ENCODE results near the gene TCF3.
A peak's percentile ranks its signal among the peaks of the same experiment; 100 is the strongest.
"Not testable (repeated sequence)": the region's sequence is repeated elsewhere in the genome, so short reads cannot be mapped to it uniquely, and the experiment has no call there.

TCF3 gene

DNA sequence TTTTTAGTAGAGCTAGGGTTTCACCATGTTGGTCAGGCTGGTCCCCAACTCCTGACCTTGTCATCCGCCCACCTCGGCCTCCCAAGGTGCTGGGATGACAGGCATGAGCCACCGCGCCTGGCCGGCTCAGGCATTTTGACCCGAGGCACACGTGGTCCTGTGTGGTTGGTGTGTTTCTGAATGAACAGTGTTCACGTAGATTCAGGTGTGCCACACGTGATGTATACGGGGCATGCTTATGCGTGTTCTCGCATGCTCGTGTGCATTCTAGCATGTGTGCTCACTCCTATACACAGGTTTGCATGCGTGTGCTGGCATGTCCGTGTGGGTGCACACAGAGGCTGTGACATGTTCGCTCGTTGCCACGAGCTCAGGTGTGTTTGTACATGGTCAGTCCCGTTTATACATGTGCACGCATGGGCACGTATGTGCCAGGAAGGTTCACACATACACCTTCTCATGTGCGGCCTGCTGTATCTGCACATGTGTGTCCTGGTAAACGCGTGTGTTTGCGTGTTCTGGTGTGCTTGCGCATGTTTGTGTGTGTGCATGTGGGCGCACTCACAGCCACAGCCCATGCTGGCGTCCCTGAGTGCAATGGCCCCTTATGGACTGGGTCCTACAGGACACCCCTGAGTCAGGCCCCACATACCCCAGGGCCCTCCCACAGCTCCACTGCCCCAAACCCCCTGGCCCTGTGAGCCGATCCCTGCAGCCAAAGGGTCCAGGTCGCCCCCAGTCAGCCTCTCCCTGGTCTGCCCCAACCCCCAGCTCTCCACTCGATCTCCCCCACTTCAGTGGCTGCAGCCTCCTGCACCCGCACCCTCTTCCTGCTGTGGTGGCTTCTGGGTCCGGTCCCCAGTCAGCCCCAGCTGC lies 20.6 kb upstream of the TCF3 start:
- no peak for DNase-seq (ENCODE audit: low spot score)

GRCh38 chr19:1672038-1672768 lies 19.8 kb upstream of the TCF3 start:
- peak; percentile 77 for DNase-seq (ENCODE audit: low spot score)

DNA sequence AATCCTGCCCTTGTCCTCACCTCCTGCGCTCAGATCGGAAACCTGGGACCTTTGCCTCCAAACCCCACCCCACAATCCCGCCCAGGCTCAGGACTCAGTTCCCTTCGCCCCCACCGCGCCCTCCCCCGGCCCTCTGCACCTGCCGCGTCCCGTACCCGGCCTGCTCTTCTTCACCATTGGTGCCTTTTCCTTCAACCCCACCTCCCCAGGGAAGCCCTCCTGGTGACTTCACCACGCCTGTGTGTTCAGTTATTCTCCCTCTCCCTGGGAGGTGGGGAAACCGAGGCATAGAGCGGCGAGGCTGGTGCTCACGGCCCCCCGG lies 19.3 kb upstream of the TCF3 start:
- DNase-seq (ENCODE audit: low spot score), result no peak

- DNase-seq (ENCODE audit: low spot score), result not testable (repeated sequence)
These were observed 18.3 kb upstream of the TCF3 start for GRCh38 chr19:1670747-1671146.

DNA sequence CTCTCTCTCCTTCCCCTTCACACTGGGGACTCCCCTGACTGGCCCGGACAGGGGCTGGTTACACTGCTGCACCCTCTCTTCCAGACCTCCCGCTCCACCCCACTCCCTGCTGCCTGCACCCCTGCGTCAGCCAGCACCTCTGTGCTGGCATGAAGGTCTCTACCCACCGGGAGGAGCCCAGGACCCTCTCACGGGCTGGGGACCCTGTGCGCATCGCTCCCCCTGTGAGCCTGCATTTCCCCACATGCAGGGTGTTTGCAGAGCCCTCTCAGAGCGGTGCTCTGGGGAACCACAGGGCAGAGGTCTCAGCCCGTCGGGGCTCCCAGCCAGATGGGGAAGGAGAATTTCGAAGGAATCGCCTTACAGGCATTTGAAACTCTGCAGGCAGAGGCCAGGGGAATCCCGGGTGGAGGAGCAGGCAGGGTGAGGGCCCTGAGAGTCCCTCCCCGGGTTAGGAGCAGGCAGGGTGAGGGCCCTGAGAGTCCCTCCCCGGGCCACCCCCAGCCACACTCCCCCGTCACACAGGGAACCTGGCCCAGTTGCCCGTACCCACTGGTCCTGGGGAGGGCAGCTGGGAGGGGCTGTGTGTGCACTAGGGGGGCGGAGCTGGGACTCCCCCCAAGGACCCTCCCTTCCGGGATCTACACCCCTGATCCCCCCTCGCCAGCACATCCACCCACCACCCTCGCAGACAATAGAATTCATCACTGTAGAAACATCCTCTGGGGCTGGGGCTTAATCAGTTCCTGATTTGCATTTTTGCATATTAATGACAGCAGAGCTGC lies 16.3 kb upstream of the TCF3 start:
- no peak for DNase-seq (ENCODE audit: low spot score)

- DNase-seq (ENCODE audit: low spot score), result no peak
These were observed 15.7 kb upstream of the TCF3 start for GRCh38 chr19:1668048-1668485.

GRCh38 chr19:1665565-1666047 lies 13.2 kb upstream of the TCF3 start:
- no peak for DNase-seq (ENCODE audit: low spot score)

GRCh38 chr19:1663852-1664251 lies 11.4 kb upstream of the TCF3 start:
- no peak for DNase-seq (ENCODE audit: low spot score)

GRCh38 chr19:1663227-1663626 lies 10.8 kb upstream of the TCF3 start:
- DNase-seq (ENCODE audit: low spot score), result not testable (repeated sequence)

DNA sequence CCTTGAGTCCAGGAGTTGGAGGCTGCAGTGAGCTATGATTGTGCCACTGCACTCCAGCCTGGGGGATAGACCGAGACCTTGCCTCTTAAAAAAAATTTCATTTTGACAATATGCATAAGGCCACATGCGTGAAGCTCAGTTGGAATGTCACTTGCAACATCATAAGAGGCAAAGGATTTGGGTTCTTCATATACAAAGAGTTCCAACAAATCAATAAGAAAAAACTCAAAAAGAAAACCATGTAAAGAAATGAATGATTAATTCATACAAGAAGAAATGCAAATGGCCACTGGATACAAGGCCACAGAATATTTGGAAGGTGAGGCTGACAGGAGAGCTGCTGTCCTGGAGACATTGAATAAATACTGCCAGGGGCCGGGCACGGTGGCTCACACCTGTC lies 9.6 kb upstream of the TCF3 start:
- DNase-seq (ENCODE audit: low spot score), result no peak

GRCh38 chr19:1659084-1659427 lies 6.6 kb upstream of the TCF3 start:
- no peak for DNase-seq (ENCODE audit: low spot score)

DNA sequence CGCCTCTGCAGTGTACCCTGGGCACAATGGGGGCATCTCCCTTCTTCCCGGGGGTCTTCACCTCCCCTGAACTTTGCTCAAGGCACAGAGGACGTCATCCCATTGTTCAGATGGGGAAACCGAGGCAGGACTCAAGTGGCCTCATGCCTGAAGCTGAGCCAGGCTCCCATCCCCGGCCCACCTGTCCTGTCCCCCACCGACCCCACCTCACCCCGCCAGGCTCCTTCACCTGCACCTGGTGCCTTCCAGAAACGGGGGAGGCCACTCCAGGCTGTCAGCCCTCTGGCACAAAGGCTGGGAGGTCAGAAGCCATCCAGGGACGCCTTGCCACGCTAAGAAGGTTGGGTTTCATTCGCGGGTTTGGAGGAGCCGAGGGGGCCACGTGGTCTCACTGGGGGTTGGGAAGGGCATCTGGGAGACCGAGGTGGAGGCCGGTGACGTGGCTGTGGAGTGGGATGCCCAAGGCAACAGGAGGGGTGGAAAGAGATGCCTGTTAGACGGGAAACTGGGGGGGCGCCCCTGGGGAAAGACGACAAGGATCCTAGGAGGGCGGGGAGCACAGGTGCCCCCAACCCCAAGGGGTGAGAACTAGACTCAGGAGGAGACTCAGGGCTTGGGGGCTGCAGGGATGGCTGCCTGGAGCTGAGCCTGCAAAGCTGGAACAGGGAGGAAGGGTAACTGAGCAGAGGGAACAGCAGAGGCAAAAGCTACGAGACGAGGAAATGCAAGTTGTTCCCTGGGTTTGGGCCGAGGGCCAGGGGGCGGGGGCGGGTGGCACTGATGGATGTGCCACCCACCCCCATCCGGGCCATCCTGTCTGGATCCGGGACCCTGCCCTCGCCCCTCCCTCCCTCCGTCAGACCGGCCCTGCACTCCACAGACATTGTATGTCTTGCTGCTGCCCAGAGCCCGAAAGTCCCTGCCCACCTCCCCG lies 6.0 kb upstream of the TCF3 start:
- no peak for DNase-seq (ENCODE audit: low spot score)

- no peak for DNase-seq (ENCODE audit: low spot score)
These were observed 5.3 kb upstream of the TCF3 start for GRCh38 chr19:1657746-1658145.

- no peak for DNase-seq (ENCODE audit: low spot score)
These were observed 4.6 kb upstream of the TCF3 start for GRCh38 chr19:1656988-1657536.

DNA sequence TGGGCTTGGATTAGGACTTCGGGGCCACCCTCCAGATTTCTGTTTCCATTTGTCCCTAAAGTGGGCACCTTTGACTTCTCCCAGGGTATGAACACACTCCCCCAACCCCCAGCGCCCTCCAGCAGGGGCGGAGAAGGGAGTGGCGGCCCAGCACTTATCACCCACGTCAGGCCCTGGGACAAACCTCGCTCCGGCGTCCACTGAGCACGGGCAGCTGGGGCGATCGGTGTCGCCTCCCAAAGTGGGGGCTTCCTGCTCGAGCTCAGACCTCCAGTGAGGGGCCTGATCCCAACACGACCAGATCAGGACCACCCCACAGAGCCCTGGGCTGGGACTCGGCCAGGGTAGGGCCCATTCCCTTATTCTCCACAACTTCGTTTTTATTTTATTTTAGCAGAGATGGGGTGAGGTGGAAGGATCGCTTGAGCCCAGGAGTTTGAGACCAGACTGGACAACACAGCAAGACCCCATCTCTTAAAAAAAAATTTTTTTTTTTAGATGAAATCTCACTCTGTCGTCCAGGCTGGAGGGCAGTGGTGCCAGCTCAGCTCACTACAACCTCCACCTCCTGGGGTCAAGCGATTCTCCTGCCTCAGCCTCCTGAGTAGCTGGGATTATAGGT lies 3.7 kb upstream of the TCF3 start:
- no peak for DNase-seq (ENCODE audit: low spot score)

DNA sequence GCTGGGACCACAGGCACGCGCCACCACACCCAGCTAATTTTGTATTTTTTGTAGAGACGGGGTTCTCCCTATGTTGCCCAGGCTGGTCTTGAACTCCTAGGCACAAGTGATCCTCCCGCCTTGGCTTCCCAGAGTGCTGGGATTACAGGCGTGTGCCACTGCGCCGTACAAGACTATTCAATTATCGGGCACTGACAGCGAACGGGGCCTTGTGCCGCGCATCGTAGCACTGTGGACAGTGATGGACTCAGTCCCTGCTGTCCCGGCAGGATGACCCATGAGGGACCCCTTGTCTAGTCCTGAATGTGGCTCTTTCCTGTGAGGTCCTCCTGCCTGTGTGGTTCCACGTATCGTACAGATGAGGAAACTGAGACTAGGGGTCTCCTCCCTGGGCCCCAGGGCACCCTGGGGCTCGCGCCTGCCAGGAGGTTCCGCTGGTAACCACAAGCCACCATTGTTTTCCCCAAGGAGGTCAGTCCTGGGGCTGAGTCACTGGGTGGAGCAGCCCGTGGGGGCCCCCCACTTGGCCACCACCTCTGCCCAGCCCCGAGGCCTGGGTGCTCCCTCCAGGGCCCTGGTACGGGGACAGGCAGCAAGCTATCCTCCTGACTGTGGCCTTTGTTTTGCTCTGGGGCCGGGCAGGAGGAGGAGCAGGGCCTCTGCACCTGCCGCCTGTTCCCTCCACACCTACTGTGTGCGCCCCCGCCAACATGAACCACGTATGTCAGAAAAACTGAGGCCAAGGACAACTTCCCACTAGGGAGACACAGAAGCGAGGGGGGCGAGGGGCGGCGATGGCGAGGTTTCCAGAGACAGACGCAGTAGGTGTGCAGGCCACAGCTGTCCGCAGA lies 2.9 kb upstream of the TCF3 start:
- no peak for DNase-seq (ENCODE audit: low spot score)

DNA sequence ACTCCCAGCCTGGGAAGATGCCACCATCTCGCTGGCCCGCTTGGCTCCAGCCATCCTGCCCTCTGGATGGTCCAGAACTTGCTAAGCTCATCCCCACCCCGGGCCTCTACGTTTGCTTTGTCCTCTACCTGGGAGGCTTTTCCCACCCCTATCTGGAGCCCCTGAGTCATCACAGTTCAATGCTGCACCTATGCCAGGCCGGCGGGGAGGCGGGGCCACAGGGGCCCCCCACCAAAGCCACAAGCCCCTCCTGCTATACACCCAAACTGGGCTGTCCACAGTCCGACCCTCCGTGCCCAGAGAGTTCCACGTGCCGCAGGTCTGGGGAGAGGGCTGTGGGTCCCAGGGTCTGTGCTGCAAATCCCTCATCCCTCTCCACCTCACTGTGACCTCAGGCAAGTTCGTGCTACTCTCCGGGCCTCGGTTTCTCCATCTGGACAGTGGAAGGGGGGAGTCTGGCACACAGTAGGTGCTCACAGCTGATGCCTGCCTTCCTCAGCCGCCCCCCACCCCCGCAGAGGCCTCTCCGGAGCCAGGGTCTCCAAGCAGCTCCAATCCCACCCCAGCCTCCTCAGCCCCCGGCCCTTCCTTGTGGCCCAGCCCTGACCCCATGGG lies 1.9 kb upstream of the TCF3 start:
- DNase-seq (ENCODE audit: low spot score), result no peak

GRCh38 chr19:1653300-1653628 lies 849 bp upstream of the TCF3 start:
- no peak for DNase-seq (ENCODE audit: low spot score)

DNA sequence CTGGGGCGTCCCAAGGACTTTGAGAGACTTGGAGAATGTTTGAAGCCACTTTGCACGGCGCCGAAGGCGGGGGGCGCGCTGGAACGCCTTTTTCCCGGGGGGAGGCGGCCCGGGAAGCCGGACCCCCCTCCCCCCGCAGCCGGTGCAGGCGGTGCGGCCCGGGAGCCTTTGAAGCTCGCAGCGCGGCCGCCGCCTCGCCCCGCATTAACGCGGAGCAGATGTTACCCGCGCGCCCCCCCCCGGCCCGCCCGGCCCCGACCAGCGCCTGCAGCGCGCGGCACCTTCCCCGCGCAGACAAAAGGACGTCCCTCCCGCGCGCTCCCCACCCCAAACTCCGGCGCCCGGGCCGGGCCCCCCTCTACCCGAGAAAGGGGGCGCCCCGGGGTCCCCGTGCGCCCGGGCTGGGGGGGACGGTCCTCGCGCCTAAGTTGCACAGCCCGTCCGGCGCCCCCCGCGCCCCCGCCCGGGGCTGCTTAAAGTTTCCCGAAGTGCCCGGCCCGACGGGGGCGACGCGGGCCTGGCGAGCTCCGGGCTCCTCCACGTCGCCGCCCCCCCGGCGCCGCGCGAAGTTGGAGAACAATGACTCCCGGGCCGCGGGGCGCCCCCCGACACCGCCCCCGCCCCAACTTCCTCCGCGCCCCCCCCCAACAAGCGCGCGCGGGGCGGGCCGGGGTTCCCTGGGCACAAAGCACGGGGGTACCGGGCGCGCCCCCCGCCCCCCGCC lies 685 bp downstream of the TCF3 start:
- peak; percentile 59 for DNase-seq (ENCODE audit: low spot score)
